Activated CD4-positive, alpha-beta T cell treated with anti-CD3 and anti-CD28 coated beads for 24 hours (primary cell): Measurements from ENCODE around the gene FES.
"Not testable (repeated sequence)": the region's sequence is repeated elsewhere in the genome, so short reads cannot be mapped to it uniquely, and the experiment has no call there.

Source experiments
- DNase-seq, 2 donors: peaks; one replicate each; pipeline ENCODE4 v3.0.0-alpha.2; 2020; ENCODE audit warnings: low read depth in 2 of 2

Gene FES

GRCh38 chr15:90891346-90891949 is 7.1 kb downstream of the FES start:
- DNase-seq = no peak

- no peak for DNase-seq
Observed at GRCh38 chr15:90892023-90892422, 7.7 kb downstream of the FES start.

GRCh38 chr15:90892498-90893174 is 8.3 kb downstream of the FES start:
- DNase-seq = no peak

GRCh38 chr15:90893175-90894090 is 9.1 kb downstream of the FES start:
- DNase-seq = no peak

GRCh38 chr15:90895571-90896117 is 11.3 kb downstream of the FES start:
- no peak for DNase-seq

- DNase-seq = not testable (repeated sequence)
Observed at GRCh38 chr15:90897131-90897655, 12.9 kb downstream of the FES start.

- DNase-seq = no peak
Observed at GRCh38 chr15:90901175-90902039, 17.1 kb downstream of the FES start.

- DNase-seq = peak; percentile 53 to 59
Observed at GRCh38 chr15:90902040-90902839, 17.9 kb downstream of the FES start.

- DNase-seq = peak; percentile 64 to 72
Observed at GRCh38 chr15:90902840-90903732, 18.8 kb downstream of the FES start, which contains the start of gene MAN2A2. MAN2A2 (plus strand) TSS chr15:90903302; CDS start chr15:90904208, 906 bp downstream.

GRCh38 chr15:90903733-90904536 is 19.6 kb downstream of the FES start:
- DNase-seq = no peak

- DNase-seq = no peak
Observed at GRCh38 chr15:90904746-90905145, 20.4 kb downstream of the FES start.

GRCh38 chr15:90905306-90906180 is 21.2 kb downstream of the FES start:
- no peak for DNase-seq

- no peak for DNase-seq
Observed at GRCh38 chr15:90906181-90906849, 22.0 kb downstream of the FES start.

GRCh38 chr15:90907051-90907660 is 22.9 kb downstream of the FES start:
- no peak for DNase-seq

- no peak for DNase-seq
Observed at GRCh38 chr15:90907838-90908507, 23.7 kb downstream of the FES start.

GRCh38 chr15:90909449-90909848 is 25.1 kb downstream of the FES start:
- DNase-seq = not testable (repeated sequence)
